Measurements from ENCODE around the gene CILP.

GRCh38 chr15:65219137-65219536 is 7.9 kb upstream of the CILP start:
- no peak for TF ChIP-seq ZNF274 (IDR thresholded peaks at IDR 0.05; ENCODE audit: low read depth, low read length)
- no peak for TF ChIP-seq SUZ12 (IDR thresholded peaks at IDR 0.05; ENCODE audit: extremely low read depth, insufficient read depth, insufficient read length)
- TF ChIP-seq YY1 (IDR thresholded peaks at IDR 0.05; ENCODE audit: insufficient read depth, insufficient read length) = no peak

Data from NT2/D1 (cell line).